ENCODE data around the gene ZRANB2.

DNA sequence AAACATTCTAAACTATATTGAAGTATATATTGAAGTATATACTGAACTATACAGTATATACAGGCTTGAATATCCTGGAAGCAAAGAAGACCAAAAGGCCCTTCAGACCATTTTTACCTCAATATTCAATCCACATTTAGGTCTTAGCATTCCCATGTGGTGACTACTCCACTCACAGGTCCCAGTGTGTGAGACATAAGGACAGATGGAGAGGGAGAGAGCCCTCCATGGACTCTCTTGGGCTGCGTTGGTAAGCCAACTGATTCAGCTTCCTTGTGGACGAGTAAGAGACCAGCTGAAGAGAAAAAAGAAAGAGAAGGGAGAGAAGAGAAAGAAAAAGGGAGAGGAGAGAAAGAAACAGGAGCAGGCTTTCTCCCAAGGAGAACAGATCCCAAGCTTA lies 37.3 kb upstream of the ZRANB2 start:
- TF ChIP-seq, protein P1, sequence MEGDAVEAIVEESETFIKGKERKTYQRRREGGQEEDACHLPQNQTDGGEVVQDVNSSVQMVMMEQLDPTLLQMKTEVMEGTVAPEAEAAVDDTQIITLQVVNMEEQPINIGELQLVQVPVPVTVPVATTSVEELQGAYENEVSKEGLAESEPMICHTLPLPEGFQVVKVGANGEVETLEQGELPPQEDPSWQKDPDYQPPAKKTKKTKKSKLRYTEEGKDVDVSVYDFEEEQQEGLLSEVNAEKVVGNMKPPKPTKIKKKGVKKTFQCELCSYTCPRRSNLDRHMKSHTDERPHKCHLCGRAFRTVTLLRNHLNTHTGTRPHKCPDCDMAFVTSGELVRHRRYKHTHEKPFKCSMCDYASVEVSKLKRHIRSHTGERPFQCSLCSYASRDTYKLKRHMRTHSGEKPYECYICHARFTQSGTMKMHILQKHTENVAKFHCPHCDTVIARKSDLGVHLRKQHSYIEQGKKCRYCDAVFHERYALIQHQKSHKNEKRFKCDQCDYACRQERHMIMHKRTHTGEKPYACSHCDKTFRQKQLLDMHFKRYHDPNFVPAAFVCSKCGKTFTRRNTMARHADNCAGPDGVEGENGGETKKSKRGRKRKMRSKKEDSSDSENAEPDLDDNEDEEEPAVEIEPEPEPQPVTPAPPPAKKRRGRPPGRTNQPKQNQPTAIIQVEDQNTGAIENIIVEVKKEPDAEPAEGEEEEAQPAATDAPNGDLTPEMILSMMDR (IDR thresholded peaks at IDR 0.05): no peak
- TF ChIP-seq POLR2A (IDR thresholded peaks at IDR 0.05): no peak
